HG03159 (cell line): ENCODE data around the gene CCDC3.

Experiments
- ATAC-seq: cut with Tn5 transposase; IDR thresholded peaks from one replicate; pipeline ENCODE4 v1.9.1; 2021; ENCODE audit warnings: mild to moderate bottlenecking, moderate library complexity; ENCODE audit not compliant: unreplicated experiment

The CCDC3 gene

DNA sequence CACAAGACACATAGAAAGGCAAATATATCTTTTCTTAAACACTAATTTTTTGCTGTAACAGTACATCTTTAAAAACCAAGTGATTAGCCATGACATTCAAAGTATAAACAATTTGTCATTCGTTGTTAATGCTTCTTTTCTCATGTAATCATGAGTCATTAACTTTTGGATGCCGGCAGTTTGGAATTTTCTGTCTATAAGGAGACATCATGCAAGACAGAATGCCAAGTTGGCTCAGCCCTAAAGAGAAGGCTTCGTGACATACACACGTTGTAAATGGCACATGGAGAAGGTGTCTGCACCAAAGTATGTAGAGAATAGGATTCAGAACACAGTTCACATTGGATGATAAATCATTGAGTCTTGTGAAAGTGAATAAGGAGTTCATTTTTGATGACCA is 35.9 kb downstream of the CCDC3 start:
- no peak for ATAC-seq

DNA sequence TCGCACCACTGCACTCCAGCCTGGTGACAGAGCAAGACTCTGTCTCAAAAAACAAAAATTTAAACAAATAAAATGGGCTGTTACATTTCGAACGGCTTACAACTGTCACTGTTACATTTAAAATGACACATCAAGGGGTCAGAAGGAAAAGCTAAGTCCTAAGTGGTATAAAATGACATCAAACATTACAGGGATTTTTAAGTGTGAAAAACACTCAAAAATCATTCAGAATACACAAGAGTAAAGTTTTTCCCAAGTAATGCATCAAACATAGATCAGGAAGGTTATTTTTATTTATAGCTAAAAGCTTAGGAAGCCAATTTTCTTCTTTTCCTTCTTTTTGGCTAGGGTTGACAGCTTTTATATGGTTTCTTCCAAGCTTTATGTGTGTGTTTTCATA is 39.0 kb downstream of the CCDC3 start:
- no peak for ATAC-seq

DNA sequence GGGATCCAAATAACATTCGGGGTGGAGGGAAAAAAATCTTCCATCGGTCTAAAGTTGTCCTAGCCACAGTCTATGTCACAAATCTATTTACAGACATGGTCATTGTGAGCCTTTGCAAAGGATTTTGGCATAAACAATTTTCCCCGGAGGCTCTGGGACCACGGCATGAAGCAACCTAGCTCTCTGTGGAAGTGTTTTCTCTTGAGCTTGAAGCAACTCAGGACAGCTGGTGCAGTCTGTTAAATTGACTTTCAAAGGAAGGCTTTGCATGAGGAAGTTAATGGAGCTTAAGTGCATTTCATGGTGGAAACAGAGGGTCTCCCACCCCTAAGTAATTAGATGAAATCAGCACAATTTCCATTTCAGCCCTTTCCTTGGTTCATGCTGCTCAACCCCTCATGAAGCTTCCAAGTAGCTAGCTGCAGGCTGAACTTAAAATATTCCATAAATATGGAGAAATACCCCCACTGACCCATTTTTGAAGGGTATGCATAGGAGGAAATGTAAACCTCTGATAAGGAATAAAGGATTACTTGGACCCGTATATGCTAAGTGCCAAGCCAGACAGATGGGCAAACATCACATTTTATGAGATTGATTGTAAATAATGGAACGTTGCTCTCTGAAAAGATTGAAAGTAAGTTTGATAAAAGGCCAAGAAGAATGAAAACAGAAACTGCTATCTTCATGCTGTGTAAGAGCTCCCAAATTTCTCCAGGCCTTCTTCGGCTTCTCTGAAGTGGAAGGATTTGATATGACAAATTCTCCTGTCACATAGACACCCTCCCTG is 39.9 kb downstream of the CCDC3 start:
- ATAC-seq = no peak

DNA sequence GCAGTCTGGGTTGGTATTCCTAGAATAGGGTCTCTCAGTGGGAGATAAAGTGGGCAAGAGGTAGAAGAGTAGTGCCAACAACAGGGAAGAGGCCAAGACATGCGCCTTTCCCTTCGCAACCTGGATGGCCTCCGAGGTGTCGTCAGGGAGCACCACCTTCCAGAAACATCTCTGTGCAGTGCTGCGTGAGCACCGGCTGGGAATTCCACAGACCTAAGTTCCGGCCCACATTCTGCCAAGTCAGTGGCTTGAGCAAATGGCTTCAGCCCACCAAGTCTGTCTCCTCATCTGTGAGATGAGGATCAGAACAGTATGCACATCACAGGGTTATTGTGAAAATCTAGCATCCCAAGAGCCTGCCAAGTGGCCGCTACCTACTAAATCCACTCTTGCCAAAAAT is 40.6 kb downstream of the CCDC3 start:
- no peak for ATAC-seq

DNA sequence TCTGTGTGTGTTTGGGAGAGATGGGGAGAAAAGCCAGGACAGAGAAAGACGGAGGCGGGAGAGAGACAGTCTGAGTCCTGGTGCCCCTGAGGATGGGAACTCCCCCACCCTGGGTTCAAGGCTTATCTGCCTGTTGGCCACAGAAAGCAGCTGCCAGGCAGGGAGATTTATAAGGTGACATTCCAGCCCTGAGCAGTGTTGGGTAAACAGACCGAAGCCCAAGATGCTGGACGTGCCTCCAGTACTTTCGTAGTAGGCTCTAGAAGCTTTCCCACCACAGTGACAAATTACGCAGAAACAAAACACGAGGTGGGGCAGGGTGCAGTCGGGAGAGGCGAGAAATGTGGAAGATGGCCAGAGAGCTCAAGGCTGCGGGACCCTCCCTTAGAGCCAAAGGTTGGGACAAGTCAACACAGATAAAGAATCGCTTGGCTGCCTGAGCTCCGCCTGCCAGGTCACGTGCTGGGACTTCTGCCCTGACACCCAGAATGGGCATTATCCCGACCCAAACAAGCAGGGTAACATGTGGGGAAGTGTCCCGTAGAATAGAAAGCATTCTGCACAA is 41.1 kb downstream of the CCDC3 start:
- no peak for ATAC-seq

DNA sequence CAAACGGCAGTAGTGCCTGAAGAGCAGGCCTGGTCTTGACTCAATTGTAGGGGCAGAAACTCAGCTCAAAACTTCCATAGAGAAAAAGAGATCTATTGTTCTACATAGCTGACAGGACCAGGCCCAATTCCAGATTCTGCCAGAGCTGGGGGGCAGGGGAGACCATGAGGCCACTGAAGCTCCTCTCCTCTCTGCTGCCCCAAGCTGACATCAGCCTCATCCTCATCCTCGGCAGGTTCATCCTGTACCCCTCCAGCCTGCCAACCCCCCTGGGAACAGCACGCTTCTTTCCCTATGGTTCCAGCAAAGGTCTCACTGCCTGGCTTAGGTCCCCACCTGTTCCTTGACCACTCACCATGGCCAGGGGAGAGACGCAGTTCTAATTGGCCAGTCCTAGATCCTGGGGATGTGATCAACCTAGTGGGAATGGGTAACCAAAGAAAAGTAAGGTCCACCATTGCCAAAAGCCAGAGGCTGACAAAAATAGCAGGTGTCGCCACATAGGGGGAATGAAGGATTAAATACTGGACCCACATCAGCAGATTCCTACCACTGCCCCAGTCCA is 42.9 kb downstream of the CCDC3 start:
- ATAC-seq = no peak

DNA sequence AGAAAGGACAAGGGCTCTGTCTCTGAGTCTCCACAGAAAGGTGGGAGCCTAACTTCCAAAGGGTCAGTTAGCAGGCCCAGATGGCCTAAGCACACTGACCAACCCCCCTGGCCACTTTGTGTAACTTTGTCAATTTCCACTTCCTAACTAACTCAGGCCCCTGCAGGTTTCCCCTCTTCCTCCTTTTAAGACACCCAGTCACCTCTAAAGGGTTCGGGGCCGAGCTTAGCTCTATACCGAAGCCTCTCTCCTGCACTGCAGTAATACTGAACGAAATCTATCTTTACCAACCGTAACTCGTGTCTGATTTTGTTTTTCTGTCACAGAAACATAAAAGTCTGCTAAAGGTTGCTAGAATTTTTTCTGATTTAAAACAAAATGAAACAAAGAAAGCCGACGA is 44.4 kb downstream of the CCDC3 start:
- ATAC-seq = no peak

DNA sequence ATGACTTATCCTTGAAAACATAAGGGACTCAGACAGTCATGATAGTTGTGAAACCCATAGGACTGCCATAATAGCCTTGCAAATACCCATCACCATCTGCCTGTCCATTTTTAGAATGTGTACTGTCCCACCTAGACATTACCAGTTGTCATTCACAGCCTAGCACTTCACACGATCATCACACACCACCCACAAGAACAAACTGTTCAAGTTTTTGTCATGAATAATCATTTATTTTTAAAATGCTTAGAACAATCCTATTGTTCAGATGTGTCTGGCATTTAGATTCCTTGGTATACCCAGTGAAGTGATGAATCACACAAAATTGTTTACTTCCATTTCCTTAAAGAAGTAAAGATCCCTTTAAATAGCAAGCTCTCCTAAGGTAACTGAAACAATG is 46.6 kb downstream of the CCDC3 start:
- no peak for ATAC-seq

DNA sequence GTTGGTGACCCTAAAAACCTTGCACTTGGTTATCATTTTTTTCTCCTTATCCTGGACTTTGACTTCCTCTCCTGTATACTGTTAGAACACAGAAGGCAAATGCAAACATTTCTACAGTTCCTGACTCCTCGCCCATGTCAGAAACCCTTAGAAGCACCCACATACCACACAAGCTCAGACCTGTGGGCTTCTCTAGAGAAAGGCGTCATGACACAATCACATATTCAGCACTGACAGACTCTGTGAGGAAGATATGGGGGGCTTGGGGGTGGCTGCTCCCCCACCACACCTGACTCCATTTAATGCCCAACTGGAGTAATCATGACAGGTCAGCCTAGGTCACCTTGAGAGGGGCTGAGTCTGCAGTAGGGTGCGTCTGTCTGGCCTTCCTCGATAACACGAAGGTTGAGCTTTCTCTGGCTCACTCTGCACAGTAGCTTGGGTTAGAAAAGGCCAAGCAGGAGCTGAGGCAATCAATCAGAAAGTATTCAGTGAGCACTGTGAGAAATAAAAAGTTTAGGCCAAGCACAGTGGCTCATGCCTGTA is 50.9 kb downstream of the CCDC3 start:
- ATAC-seq = no peak

DNA sequence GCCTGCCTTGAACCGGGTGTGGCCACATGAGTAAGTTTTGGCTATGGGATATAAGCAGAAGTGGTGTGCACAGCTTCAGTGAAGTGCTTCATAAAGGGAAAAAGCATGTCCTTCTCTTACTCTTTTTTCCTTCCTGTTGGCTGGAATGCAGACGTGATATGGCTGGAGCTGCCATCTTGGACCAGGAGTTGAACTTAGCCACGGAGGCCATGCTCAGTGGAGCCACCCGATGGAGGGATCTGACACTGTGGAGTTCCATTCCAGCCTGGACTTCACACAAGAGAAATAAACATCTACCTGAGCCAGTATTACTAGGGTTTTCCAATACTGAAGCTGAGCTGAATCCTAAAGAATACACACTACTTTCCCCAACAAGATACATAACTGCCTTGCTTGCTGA is 52.3 kb downstream of the CCDC3 start:
- no peak for ATAC-seq

DNA sequence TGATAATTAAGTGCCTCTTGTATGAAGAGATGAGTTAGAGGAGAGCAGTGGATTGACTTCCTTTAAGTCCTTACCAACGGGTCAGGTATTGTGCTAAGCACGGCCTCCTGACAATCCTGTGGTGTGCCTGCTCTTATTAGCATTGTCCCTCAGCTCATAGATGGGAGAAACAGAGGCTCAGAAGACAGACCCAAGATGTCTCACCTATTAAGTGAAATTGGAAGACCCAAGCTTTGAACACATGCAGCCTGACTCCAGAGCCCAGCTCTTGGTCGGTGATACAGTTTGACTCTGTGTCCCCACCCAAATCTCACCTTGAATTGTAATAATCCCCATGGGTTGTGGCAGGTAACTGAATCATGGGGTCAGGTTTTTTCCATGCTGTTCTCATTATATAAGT is 53.8 kb downstream of the CCDC3 start:
- ATAC-seq = no peak

DNA sequence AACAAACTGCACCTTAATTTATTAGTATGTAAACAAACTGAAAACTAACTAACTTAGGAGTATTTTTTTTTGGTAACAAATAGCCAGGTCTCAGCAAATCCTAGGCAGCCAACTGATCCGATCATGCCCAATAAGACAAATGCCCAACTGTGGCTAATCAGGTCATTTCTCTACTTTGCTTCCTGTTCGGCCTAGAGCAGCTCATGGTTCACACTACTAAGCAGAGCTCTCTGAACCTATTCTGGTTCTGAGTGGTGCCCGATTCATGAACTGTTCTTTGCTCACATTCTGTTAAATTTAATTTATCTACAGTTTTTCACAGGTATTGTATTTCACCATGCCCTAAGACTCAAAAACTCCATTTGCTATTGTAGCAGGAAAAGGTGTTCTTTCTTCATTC is 55.1 kb downstream of the CCDC3 start:
- no peak for ATAC-seq

DNA sequence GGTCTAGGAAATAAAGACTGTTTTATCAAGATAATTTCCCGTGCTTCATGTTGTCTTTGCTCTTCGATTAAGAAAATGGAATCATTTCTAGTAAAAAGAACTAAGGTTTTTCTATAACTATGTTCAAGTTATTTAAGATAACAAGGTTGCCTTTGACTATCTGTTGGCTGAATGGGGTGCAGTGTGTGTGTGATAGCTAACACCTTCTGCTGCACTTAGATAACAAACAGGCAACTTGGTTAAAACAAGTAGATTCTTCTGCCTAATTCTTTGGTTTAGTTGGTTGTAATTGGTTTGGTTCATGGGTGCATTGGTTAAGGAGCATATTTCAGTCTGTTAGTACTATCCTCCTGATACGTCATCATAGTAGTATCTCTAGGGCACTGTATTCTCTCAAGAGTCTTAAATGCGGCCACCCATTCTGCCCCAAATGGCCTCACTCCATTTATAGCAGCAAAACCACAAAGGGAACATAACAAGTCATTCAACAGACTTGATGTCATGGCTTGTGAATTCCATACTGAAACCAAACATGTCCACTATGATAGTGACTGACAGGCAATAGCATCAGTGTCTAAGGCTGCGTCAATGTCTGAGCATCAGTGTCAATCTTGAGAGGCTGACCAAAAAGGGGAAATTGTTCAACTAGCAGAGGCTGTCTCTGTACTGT is 55.7 kb downstream of the CCDC3 start:
- ATAC-seq = no peak

DNA sequence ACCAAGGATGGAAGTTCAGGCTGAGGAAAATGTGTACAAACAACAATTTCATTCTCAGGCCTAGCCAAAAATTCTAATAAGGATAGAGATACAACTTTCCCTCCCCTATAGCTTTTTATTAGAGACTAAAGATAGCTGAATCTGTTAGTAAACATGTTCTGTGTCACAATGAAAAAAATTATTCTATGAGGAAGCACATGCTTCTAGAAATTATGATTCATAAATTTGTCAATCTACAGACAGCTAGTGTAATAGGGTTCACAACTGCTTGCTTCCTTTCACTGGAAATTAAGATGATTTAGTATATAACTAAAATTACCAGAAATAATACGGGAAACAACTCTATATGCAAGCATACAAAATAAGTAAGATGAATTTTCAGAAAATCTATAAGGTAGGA is 56.6 kb downstream of the CCDC3 start:
- no peak for ATAC-seq

DNA sequence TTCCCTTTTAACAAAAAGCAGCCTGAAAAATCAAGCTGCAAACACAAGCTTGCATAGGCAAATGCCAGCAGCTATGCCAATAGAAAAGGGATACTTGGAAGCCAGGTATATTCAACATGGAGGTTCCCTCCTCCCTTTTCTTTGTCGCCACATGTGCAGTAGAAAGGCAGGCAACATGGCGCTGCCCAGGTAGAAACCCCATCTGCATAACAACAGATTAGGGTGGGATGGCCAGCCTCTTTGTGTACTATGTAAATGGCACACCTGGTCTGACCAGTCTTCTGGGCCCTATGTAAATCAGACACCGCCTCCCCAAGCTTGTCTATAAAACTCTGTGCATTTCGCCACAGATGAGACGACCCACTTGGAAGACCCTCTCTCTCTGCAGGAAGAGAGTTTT is 58.1 kb downstream of the CCDC3 start:
- ATAC-seq = no peak

DNA sequence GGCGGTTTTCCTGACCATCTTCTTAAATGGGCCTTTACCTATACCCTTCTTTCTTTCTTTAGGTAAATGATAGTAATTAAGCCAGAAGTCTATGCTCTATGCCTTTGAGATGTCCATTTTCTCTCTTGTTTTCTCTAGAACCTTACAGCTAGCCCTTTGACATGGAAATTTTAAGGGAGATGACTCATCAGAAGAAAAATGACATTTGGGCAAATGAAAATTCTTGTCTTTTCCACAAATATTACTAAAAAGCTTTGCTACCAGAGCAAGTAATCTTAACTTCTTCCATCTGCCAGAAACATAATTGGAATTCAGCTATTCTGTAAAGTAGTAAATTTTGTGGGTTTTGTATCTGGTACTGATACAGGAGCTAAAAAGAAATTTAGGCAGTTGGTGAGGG is 59.5 kb downstream of the CCDC3 start:
- ATAC-seq = no peak

DNA sequence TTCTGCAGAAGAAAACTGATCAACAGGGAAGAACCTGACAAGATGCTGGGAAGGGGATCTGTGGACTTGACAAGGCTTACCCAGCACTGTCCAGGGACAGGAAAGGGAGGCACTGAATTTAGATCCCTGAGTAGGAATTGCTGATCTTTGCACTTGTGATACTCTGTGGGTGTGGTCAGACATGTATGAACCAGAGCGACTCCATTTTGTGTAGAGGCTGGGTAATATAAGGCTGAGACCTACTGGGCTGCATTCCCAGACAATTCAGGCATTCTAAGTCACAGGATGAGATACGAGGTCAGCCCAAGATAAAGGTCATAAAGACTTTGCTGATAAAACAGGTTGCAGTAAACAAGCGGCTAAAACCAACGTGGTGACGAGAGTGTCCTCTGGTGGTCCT is 60.7 kb downstream of the CCDC3 start:
- no peak for ATAC-seq

DNA sequence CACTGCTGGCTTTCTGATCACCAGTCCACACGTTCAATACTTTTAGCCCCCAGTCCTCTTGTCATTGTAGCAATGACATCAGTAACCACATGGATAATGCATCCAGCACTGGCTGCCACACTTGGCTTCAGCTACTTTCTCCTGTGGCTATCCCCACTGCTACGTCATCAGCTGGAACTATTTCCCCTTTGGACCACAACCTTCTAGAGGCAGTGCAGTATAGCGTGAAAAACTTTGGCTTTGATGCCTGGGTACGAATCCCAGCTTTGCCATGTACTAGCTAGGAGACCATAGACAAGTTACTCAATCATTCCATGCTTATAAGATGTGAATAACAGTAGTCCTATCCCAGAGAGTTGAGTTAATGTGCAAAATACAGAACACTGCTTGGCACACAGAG is 63.2 kb downstream of the CCDC3 start:
- ATAC-seq = no peak

DNA sequence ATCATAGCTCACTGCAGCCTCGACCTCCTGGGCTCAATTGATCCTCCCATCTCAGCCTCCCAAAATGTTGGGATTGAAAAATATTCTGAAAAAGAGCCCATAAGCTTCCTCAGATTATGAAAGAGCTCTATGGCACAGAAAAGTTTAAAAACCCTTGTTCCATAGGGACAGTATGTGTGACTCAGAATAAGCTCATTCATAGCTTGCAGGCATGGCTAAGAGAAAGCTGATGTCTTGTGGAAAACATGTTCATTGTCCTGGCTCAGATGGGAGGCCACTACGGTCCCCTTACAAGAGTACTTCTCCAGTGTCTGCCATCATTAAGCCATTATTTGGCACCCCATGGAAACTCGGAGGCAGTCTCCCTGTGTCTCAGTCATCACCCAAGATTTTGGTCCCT is 64.0 kb downstream of the CCDC3 start:
- ATAC-seq = no peak

DNA sequence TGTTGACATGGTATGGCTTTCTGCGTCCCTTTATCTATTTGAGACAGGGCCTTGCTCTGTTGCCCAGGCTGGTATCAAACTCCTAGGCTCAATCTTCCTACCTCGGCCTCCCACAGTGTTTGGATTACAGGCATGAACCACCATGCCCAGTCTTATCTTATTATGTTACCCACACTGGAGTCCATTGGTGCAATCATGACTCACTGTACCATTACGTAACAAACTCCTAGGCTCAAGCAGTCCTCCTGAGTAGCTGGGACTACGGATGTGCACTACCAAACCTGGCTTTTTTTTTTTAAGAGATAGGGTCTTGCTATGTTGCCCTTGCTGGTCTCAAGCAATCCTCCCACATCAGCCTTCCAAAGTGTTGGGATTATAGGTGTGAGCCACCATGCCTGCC is 66.7 kb downstream of the CCDC3 start:
- no peak for ATAC-seq

DNA sequence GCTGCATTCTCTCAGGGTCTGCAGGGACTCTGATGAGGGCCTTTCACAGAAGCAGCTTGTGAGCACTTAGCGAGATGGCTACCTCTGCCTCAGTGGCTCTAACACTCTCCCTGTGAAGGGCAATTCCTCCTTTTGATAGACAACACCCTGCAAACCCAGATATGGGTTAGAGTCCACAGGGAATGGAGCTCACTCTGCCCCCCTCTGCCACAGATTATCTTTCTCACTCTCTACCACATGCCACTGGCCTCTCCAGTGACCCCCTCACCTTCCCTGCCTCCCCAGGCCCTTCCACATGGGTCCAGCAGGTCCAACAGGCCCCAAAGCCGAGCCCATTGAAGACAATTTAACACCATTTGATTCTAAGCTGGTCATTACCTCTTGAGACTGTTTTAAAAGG is 72.1 kb downstream of the CCDC3 start:
- no peak for ATAC-seq

DNA sequence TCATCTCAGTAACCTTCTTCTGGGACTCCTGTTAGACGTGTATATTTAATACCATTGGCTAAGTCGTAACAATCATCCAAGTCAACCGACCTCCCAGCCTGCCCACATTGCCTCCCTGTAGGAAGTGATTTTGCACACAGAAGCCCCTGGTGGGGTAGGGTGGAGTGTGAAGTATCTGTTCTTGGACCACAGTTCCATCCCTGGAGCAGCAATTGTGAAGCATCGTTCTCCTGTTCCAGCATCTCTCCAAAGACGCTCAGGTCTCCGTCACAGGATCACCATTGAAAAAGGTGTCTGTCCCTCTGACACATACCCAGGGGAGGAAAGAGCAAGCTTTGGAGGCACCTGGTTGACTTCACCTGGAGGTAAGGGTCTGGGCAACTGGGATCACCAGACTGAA is 72.9 kb downstream of the CCDC3 start:
- no peak for ATAC-seq
